Prostate gland (tissue), 2 donors: ENCODE results near the gene KIAA0513.

Source experiments
- CTCF ChIP-seq, 4 experiments: fragments of 200-600 bp in 2 of 4; fragments of 450-650 bp in 2 of 4; sonication (generic) in 2 of 4; IDR thresholded peaks; 1 replicate in 3 of 4; 2 replicates in 1 of 4; pipeline ENCODE4 v1.5.1; 2016 to 2019; ENCODE audit warnings: antibody characterized with exemption in 4 of 4, mild to moderate bottlenecking in 2 of 4, moderate library complexity in 2 of 4
- POLR2A ChIP-seq: fragments of 450-650 bp; IDR thresholded peaks from one replicate; pipeline ENCODE4 v1.6.1; 2016; ENCODE audit warnings: antibody characterized with exemption, mild to moderate bottlenecking
- POLR2AphosphoS5 ChIP-seq: sonication (generic); formaldehyde crosslinking; IDR thresholded peaks from one replicate; pipeline ENCODE4 v1.6.1; 2017; ENCODE audit warnings: antibody characterized with exemption

GRCh38 chr16:85088570-85089199 lies 61.1 kb downstream of the KIAA0513 start:
- TF ChIP-seq CTCF (IDR thresholded peaks at IDR 0.05) (no peak), POLR2A (no peak), POLR2AphosphoS5 (no peak)
